ENCODE measurements around the gene LRCH1. TPM values are rescaled to one million over a fixed set of nuclear protein-coding genes. Genes with fewer than 3 reads are reported as not detected.

The LRCH1 gene
- total and polyA plus RNA-seq, 10 of the 15 experiments (the other 5 are each of a cell fraction or from before 2014, with no cell fraction given), result 5.3 to 48.9 (median 14.4) TPM

- Histone ChIP-seq H4K20me1 (ENCODE audit: control insufficient read depth, insufficient read depth) (no peaks in the 10 kb centered on the region), H3K9me3 (replicated peaks; ENCODE audit: control insufficient read depth, insufficient read depth, low read length) (no peaks in the 10 kb centered on the region), H3K79me2 (ENCODE audit: control insufficient read depth, insufficient read depth, low read length) (no peaks in the 10 kb centered on the region), H3K4me3 (no peak overlapping the region), H3K9ac (ENCODE audit: control insufficient read depth, insufficient read depth, low read length) (no peak overlapping the region), H3K27me3 (replicated peaks in 1 of 2; ENCODE audit: control insufficient read depth in 2 of 2, insufficient read depth in 2 of 2, low read length in 1 of 2) (no peaks in the 10 kb centered on the region), H3K4me2 (ENCODE audit: control insufficient read depth, insufficient read depth) (no peak overlapping the region), H2AFZ (ENCODE audit: control insufficient read depth, low read depth, low read length) (no peak overlapping the region), H3K27ac (ENCODE audit: control insufficient read depth, insufficient read depth) (no peak overlapping the region), H3K4me1 (ENCODE audit: control insufficient read depth, insufficient read depth, low read length) (no peaks in the 10 kb centered on the region; the same call in 1 of the 2 replicates), H3K36me3 (ENCODE audit: control insufficient read depth in 2 of 2, insufficient read depth in 2 of 2, low read length in 1 of 2) (peaks cover 0 to 7% of the 10 kb centered on the region in 2 experiments; a peak in 3 of 4 replicates)
- BruUV-seq (replicated peaks), result no TSS peak
- ChIA-PET RAD21 (ENCODE audit: unreplicated experiment) (no interaction called here), SMC1A (ENCODE audit: uncharacterized antibody, unreplicated experiment) (interaction anchor here (1.1 kb wide), 1 partner anchor 36 kb away, joined by 3 read pairs; no protein-coding TSS in a partner anchor), CTCF (interaction anchor here (1.5 kb wide), 1 partner anchor 197 kb away, joined by 3 read pairs; no protein-coding TSS in a partner anchor), POLR2A (no interaction called here)
- no peak for DNase-seq (ENCODE audit: low read depth, low spot score)
- 30% methylated on average over 4 of the region's 4 CpGs for WGBS (ENCODE audit: insufficient coverage, insufficient replicate concordance, low lambda C conversion rate, missing lambda C conversion rate)
- TF ChIP-seq POLR2AphosphoS2 (IDR thresholded peaks at IDR 0.05; ENCODE audit: low read depth, low read length), result no peak
- TF ChIP-seq SRF (IDR thresholded peaks at IDR 0.05; ENCODE audit: low read depth in 2 of 2, low read length in 2 of 2), result no peak
- no peak for TF ChIP-seq SPI1 (IDR thresholded peaks at IDR 0.05; ENCODE audit: borderline replicate concordance, insufficient read depth, low read depth, low read length)
- TF ChIP-seq, protein P1, sequence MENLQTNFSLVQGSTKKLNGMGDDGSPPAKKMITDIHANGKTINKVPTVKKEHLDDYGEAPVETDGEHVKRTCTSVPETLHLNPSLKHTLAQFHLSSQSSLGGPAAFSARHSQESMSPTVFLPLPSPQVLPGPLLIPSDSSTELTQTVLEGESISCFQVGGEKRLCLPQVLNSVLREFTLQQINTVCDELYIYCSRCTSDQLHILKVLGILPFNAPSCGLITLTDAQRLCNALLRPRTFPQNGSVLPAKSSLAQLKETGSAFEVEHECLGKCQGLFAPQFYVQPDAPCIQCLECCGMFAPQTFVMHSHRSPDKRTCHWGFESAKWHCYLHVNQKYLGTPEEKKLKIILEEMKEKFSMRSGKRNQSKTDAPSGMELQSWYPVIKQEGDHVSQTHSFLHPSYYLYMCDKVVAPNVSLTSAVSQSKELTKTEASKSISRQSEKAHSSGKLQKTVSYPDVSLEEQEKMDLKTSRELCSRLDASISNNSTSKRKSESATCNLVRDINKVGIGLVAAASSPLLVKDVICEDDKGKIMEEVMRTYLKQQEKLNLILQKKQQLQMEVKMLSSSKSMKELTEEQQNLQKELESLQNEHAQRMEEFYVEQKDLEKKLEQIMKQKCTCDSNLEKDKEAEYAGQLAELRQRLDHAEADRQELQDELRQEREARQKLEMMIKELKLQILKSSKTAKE (IDR thresholded peaks at IDR 0.05; ENCODE audit: low read depth, poor library complexity, severe bottlenecking), result no peak
- TF ChIP-seq PBX3 (IDR thresholded peaks at IDR 0.05; ENCODE audit: insufficient replicate concordance, low read depth, low read length), result no peak
- TF ChIP-seq CEBPB (IDR thresholded peaks at IDR 0.05; ENCODE audit: borderline replicate concordance in 1 of 2, low read depth in 2 of 2, low read length in 2 of 2), result no peak
- TF ChIP-seq, protein P2, sequence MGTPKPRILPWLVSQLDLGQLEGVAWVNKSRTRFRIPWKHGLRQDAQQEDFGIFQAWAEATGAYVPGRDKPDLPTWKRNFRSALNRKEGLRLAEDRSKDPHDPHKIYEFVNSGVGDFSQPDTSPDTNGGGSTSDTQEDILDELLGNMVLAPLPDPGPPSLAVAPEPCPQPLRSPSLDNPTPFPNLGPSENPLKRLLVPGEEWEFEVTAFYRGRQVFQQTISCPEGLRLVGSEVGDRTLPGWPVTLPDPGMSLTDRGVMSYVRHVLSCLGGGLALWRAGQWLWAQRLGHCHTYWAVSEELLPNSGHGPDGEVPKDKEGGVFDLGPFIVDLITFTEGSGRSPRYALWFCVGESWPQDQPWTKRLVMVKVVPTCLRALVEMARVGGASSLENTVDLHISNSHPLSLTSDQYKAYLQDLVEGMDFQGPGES (IDR thresholded peaks at IDR 0.05), result no peak
- TF ChIP-seq IKZF2 (IDR thresholded peaks at IDR 0.05), result no peak
- TF ChIP-seq, protein P3, sequence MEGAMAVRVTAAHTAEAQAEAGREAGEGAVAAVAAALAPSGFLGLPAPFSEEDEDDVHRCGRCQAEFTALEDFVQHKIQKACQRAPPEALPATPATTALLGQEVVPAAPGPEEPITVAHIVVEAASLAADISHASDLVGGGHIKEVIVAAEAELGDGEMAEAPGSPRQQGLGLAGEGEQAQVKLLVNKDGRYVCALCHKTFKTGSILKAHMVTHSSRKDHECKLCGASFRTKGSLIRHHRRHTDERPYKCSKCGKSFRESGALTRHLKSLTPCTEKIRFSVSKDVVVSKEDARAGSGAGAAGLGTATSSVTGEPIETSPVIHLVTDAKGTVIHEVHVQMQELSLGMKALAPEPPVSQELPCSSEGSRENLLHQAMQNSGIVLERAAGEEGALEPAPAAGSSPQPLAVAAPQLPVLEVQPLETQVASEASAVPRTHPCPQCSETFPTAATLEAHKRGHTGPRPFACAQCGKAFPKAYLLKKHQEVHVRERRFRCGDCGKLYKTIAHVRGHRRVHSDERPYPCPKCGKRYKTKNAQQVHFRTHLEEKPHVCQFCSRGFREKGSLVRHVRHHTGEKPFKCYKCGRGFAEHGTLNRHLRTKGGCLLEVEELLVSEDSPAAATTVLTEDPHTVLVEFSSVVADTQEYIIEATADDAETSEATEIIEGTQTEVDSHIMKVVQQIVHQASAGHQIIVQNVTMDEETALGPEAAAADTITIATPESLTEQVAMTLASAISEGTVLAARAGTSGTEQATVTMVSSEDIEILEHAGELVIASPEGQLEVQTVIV (IDR thresholded peaks at IDR 0.05; ENCODE audit: borderline replicate concordance, partially characterized antibody), result no peak
- TF ChIP-seq RCOR1 (conservative IDR thresholded peaks at IDR 0.05; ENCODE audit: low read depth, low read length), result no peak
- TF ChIP-seq ZNF24 (IDR thresholded peaks at IDR 0.05), result no peak
- no peak for TF ChIP-seq SUPT20H (IDR thresholded peaks at IDR 0.05; ENCODE audit: borderline replicate concordance, control insufficient read depth, low read depth, low read length)
- TF ChIP-seq NBN (IDR thresholded peaks at IDR 0.05), result no peak
- TF ChIP-seq RELA (IDR thresholded peaks at IDR 0.05; ENCODE audit: borderline replicate concordance, partially characterized antibody), result no peak
- TF ChIP-seq MEF2B (IDR thresholded peaks at IDR 0.05; ENCODE audit: partially characterized antibody, poor library complexity, severe bottlenecking), result no peak
- no peak for TF ChIP-seq HDAC2 (IDR thresholded peaks at IDR 0.05)
- FAIRE-seq, result no peak
- in situ Hi-C loops (cut with MboI), result no loop called here
- intact Hi-C loops (cut with micrococcal nuclease; ENCODE audit: unreplicated experiment), result no loop called here
- no peak for ATAC-seq
Measured at GRCh38 chr13:46756977-46757376, 204.0 kb downstream of the LRCH1 start.

Data from GM12878 (cell line).